Heart left ventricle (tissue), 13 donors: ENCODE results near the gene DNAJC18.
"Not testable (repeated sequence)": the region's sequence is repeated elsewhere in the genome, so short reads cannot be mapped to it uniquely, and the experiment has no call there.

ENCODE experiments used
- POLR2A ChIP-seq, 2 donors: fragments of 450-650 bp; IDR thresholded peaks; one replicate each; pipeline ENCODE4 v1.6.1; 2017; ENCODE audit warnings: antibody characterized with exemption in 2 of 2, mild to moderate bottlenecking in 2 of 2, moderate library complexity in 2 of 2
- TF ChIP-seq, protein P1 (sequence below), 12 donors: fragments of 200-600 bp; sonication (generic) in 4 of 12; IDR thresholded peaks; one replicate each; pipeline versions ENCODE4 v1.5.0 to v1.8.0; 2018 to 2022; ENCODE audit warnings: antibody characterized with exemption in 12 of 12, mild to moderate bottlenecking in 5 of 12
- donor health status: ischemic (EF 13 %, LVEDD 7.1; RV severe dilation, severe dysfunction).
- donor health status: DM: no; HTN: yes; CAD: no.
- donor health status: DM: no; HTN: no; CAD: no.
- donor health status: ischemic (EF 25% LVEDD 6.9; RV normal size, moderate dysfunction).
- donor health status: ischemic (EF 25% LVEDD 5.7; RV mildly dilated, moderate dysfunction).
- donor health status: ischemic (EF 35%, LVEDD 5.7; RV mildly dilated, moderate dysfunction).
- donor health status: nonischemic (EF 11% LVEDD 7.7; RV severe dilation, severe dysfunction).
- donor health status: DM: yes; HTN: yes; CAD: no.
- donor health status: PGD.
- donor health status: ischemic (EF 29% LVEDD 5.4; RV normal size, mild dysfunction).
- donor health status: nonischemic (EF 23%, LVEDD 6.1; RV moderate dilation, normal function).

DNA sequence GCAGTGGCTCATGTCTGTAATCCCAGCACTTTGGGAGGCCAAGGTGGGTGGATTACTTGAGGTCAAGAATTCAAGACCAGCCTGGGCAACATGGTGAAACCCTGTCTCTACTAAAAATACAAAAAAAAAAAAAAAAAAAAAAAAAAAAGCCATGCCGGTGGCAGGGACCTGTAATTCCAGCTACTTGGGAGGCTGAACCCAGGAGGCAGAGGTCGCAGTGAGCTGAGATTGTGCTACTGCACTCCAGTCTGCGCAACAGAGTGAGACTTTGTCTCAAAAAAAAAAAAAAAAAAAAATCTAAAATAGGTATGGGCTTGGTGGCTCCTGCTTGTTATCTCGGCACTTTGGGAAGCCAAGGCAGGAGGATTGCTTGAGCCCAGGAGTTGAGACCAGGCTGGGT is 40.4 kb upstream of the DNAJC18 start:
- TF ChIP-seq, protein P1, sequence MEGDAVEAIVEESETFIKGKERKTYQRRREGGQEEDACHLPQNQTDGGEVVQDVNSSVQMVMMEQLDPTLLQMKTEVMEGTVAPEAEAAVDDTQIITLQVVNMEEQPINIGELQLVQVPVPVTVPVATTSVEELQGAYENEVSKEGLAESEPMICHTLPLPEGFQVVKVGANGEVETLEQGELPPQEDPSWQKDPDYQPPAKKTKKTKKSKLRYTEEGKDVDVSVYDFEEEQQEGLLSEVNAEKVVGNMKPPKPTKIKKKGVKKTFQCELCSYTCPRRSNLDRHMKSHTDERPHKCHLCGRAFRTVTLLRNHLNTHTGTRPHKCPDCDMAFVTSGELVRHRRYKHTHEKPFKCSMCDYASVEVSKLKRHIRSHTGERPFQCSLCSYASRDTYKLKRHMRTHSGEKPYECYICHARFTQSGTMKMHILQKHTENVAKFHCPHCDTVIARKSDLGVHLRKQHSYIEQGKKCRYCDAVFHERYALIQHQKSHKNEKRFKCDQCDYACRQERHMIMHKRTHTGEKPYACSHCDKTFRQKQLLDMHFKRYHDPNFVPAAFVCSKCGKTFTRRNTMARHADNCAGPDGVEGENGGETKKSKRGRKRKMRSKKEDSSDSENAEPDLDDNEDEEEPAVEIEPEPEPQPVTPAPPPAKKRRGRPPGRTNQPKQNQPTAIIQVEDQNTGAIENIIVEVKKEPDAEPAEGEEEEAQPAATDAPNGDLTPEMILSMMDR (IDR thresholded peaks at IDR 0.05): not testable (repeated sequence)
- not testable (repeated sequence) for TF ChIP-seq POLR2A (IDR thresholded peaks at IDR 0.05)
